Spinal cord (tissue), 10 donors: ENCODE measurements around the gene NT5E. TPM values are rescaled to one million over a fixed set of nuclear protein-coding genes. Genes with fewer than 3 reads are reported as not detected.

ENCODE experiments used
- DNase-seq, 6 donors: peaks; one replicate each; pipeline versions ENCODE4 v3.0.0 to v3.0.0-alpha.2; 2013 to 2015; ENCODE audit warnings: low spot score in 6 of 6, low read depth in 4 of 6
- H3K27ac ChIP-seq: one replicate; pipeline ENCODE4 v1.5.1; 2013; ENCODE audit warnings: low read depth, low read length, control low read depth
- H3K27me3 ChIP-seq: one replicate; pipeline ENCODE4 v1.6.1; 2013; ENCODE audit warnings: low read length; ENCODE audit not compliant: control insufficient read depth, insufficient read depth
- H3K36me3 ChIP-seq: one replicate; pipeline ENCODE4 v1.6.1; 2013; ENCODE audit warnings: low read length; ENCODE audit not compliant: control insufficient read depth, insufficient read depth
- H3K4me1 ChIP-seq: one replicate; pipeline ENCODE4 v1.6.1; 2013; ENCODE audit warnings: low read length; ENCODE audit not compliant: control insufficient read depth, insufficient read depth
- H3K4me3 ChIP-seq: one replicate; pipeline ENCODE4 v1.5.1; 2013; ENCODE audit warnings: low read depth, low read length, control low read depth
- H3K9me3 ChIP-seq: one replicate; pipeline ENCODE4 v1.6.1; 2013; ENCODE audit warnings: low read length; ENCODE audit not compliant: control insufficient read depth, insufficient read depth
- WGBS: methylation state at CpG from one replicate; pipeline ENCODE4 v1.1.5; 2013; ENCODE audit warnings: missing lambda C conversion rate; ENCODE audit not compliant: insufficient coverage; 5-methylcytosine and 5-hydroxymethylcytosine counted together
- polyA plus RNA-seq, 2 donors: library from polyadenylated mRNA; unstranded; fragments of 120-200 nt; gene quantifications; one replicate each; pipeline ENCODE4 v1.2.1, GENCODE V29; 2013; ENCODE audit not compliant: insufficient read length in 2 of 2
- total RNA-seq, 2 donors: library from RNA; depleted of rRNA in 1 of 2; stranded (reverse); fragments of 120-200 nt in 1 of 2; fragments of >200 nt in 1 of 2; gene quantifications; one replicate each; pipeline versions ENCODE4 v1.2.3 to v1.2.4, GENCODE V29; 2013 to 2014
- donor health status: healthy.

The NT5E gene
- total and polyA plus RNA-seq, 4 donors, result 13.0 to 18.8 (median 16.7) TPM

DNA sequence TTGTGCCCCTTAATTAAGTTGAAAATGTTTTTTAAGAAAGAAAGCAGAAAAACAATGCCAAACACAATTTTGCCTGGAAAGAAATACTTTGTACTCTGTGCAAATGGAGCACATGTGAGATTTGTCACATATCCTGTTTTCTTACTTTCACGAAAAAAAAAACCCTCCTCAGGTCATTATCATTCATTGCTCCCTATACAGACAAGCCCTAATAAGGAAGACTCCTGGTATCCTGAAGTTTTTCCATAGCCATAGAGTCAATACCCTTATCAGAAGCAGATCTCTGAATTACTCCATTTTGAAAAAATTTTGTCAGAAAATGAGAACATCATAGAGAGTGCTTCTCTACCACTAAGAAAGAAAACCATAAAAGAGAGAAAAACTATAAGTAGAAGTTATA, 14.0 kb upstream of the NT5E start:
- no peak overlapping the region for H3K4me3 ChIP-seq
- H3K27me3 ChIP-seq, result no peaks in the 10 kb centered on the region
- H3K27ac ChIP-seq, result no peak overlapping the region
- no peaks in the 10 kb centered on the region for H3K9me3 ChIP-seq
- no CpG with 5 or more reads among the region's 1 CpG for WGBS
- no peaks in the 10 kb centered on the region for H3K36me3 ChIP-seq
- DNase-seq, result no peak
- H3K4me1 ChIP-seq, result no peaks in the 10 kb centered on the region

DNA sequence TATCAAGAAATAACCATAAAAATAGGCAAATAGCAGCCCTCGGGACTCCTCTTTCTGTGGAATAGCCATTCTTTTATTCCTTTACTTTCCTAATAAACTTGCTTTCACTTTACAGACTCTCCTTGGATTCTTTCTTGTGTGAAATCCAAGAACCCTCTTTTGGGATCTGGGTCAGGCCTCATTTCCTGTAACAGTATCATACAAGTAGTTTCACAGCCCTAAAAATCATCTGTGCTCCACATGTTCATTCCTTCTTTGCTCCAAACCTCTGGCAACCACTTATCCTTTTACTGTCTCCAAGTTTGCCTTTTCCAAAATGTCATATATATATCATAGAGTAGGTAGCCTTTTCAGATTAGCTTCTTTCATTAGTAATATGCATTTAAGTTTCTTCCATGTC, 13.5 kb upstream of the NT5E start:
- Histone ChIP-seq H3K36me3 (no peaks in the 10 kb centered on the region), H3K27me3 (no peaks in the 10 kb centered on the region), H3K4me1 (no peaks in the 10 kb centered on the region), H3K9me3 (no peaks in the 10 kb centered on the region), H3K4me3 (no peak overlapping the region), H3K27ac (no peak overlapping the region)
- no peak for DNase-seq
- no CpG with 5 or more reads among the region's 1 CpG for WGBS

DNA sequence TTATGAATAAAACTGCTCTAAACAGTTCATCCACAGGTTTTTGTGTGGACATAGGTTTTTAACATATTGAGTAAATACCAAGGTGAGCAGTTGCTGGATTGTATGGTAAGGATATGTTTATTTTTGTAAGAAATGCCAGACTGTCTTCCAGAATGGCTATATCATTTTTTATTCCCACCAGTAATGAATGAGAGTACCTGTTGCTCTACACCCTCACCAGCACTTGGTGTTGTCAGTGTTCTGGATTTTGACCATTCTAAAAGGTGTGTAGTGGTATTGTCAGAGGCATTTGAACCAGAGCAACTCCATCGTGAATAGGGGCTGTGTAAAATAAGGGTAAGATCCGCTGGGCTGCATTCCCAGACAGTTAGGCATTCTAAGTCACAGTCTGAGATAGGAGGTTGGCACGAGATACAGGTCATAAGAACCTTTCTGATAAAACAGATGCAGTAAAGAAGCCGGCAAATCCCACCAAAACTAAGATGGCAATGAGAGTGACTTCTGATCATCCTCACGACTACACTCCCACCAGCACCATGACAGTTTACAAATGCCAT, 12.9 kb upstream of the NT5E start:
- H3K27me3 ChIP-seq, result no peaks in the 10 kb centered on the region
- WGBS, result 83% methylated on average over 5 of the region's 5 CpGs
- no peaks in the 10 kb centered on the region for H3K9me3 ChIP-seq
- H3K4me3 ChIP-seq, result no peak overlapping the region
- no peak for DNase-seq
- no peaks in the 10 kb centered on the region for H3K36me3 ChIP-seq
- H3K4me1 ChIP-seq, result no peaks in the 10 kb centered on the region
- no peak overlapping the region for H3K27ac ChIP-seq

DNA sequence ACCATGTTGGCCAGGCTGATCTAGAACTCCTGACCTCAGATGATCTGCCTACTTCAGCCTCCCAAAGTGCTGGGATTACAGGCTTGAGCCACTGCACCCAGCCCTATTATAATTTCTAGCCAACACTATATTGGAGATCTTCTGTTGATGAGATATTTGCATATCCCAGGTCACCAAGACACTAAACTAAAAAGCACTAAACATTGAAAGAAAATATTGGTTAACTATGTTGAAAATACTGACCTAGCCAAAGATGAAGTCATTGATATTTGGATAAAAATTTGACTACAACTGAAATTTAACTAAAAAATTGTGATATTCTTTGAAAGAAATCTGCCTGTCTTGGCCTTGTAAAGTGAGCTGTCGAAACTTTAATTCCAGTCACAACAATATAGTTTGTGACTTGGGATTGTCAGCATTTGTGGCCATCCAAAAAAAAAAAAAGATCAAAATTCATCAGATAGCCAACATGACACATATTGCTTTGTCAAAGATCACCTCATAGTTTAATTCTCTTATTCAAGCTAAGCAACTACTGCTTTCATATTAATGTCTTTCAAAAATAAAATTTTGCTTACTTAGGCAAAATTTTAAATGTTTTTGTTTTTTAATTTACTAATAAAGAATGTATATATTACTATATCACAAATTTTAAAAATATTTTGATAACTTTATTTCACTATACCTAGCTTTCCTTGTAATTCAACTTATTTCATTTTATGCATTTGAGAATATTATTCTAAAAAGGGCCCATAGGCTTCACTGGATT, 6.3 kb upstream of the NT5E start:
- no peak for DNase-seq
- Histone ChIP-seq H3K4me3 (no peak overlapping the region), H3K9me3 (no peaks in the 10 kb centered on the region), H3K36me3 (no peaks in the 10 kb centered on the region), H3K4me1 (no peaks in the 10 kb centered on the region), H3K27ac (no peak overlapping the region), H3K27me3 (peaks cover 8% of the 10 kb centered on the region)
- no CpG with 5 or more reads among the region's 1 CpG for WGBS

DNA sequence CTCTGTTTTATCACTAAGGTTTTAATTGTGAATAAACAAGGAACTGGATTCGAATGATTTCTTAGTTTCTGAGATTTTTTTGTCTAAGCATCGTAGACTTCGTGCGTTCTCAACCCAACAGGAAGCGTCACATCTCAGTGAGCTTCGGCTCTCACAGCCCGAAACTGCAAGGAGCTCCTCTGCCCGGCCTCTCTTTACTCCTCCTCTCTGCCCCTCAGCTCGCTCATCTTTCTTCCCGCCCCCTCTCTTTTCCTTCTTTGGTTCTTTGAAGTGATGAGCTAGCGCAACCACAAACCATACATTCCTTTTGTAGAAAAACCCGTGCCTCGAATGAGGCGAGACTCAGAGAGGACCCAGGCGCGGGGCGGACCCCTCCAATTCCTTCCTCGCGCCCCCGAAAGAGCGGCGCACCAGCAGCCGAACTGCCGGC, 480 bp upstream of the NT5E start:
- under 1% methylated on average over 24 of the region's 24 CpGs for WGBS
- peak; percentile 10 to 80 (median 33) for DNase-seq
- Histone ChIP-seq H3K27me3 (peaks cover 38% of the 10 kb centered on the region), H3K36me3 (no peaks in the 10 kb centered on the region), H3K27ac (peak overlapping the region; percentile 36), H3K4me3 (peak overlapping the region; percentile 41), H3K4me1 (peaks cover 14% of the 10 kb centered on the region), H3K9me3 (no peaks in the 10 kb centered on the region)

DNA sequence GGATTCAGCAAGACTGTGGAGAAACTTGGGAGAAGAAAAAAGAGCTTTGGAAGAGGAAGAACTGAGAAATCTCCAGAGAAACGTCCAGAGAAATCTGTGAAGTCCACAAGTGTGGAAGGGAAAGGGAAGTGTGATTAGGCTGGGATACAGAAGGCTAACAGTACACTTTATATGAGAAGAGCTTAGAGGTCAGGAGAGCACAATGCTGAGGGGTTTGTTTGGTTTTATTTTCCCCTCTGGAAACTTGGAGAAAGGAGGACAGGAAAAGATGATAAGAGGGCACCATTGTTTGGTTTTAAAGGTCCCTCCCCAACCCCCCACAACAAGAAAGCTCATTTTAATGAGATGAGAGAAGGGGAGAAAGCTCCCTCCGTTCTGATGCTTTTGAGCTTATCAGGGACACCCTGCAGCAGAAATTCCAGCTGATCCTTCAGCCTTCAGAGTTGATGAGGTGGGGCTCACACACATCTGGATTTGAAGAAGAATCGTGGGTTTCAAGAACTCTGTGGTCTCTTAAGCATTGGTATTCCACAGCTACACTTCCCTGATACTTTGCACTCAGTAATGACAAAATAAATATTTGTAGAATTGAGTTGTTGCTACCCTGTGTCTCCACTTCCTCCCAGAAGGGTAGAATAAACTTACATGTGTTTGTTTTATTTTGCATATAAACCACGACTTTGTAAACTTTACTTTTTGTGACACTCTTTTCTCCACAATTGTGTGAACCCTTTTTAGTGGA, 1.9 kb downstream of the NT5E start:
- Histone ChIP-seq H3K4me3 (peak overlapping the region; percentile 41), H3K36me3 (no peaks in the 10 kb centered on the region), H3K9me3 (no peaks in the 10 kb centered on the region), H3K27ac (no peak overlapping the region), H3K27me3 (peaks cover 43% of the 10 kb centered on the region), H3K4me1 (peaks cover 14% of the 10 kb centered on the region)
- DNase-seq, result no peak
- whole genome bisulfite sequencing, result 50% methylated on average over 1 of the region's 4 CpGs

DNA sequence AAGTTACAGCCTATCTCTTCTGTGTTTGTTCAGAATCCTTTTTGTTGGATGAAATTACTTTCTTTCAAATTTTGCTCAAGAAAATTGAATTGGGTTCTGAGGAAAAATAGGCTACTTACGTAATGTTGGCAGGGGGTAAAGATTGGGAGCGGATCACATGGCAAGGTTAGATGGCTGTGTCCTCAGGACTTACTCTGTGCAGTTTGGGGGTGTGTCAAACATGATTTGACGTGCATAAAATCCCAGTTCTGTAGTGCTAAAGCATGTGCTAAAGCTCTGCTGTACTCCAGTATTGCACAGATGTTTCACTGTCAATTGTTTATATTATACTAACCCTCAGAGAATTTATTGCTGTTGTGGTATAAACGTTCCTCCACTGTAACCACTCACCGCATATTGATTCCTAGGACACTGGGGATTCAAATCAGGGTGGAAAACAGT, 2.6 kb downstream of the NT5E start:
- Histone ChIP-seq H3K27me3 (peaks cover 43% of the 10 kb centered on the region), H3K27ac (no peak overlapping the region), H3K4me1 (peaks cover 14% of the 10 kb centered on the region), H3K9me3 (no peaks in the 10 kb centered on the region), H3K36me3 (no peaks in the 10 kb centered on the region), H3K4me3 (no peak overlapping the region)
- DNase-seq, result no peak
- 72% methylated on average over 2 of the region's 5 CpGs for WGBS

DNA sequence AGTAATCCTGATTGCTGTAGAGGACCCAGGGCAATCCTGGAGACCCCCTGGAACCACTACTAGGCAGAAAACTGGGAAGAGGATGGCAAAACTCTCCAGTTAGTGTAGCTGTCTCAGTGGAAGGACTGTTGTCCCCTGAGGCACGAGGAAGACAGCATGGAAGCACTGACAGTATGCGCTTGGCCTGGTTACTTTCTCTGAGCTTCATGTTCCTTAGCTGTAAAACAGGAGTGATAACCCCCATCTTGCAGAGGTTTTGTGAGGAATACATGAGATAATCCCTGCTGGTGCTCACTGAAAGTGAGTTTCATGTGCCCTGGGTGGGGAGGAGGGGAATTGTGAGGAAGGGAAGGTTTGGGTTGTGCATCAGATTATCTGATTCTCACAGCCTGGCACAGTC, 3.2 kb downstream of the NT5E start:
- peaks cover 14% of the 10 kb centered on the region for H3K4me1 ChIP-seq
- no peak overlapping the region for H3K4me3 ChIP-seq
- peaks cover 38% of the 10 kb centered on the region for H3K27me3 ChIP-seq
- H3K9me3 ChIP-seq, result no peaks in the 10 kb centered on the region
- no peak overlapping the region for H3K27ac ChIP-seq
- no peak for DNase-seq
- WGBS, result no CpG with 5 or more reads among the region's 2 CpGs
- H3K36me3 ChIP-seq, result no peaks in the 10 kb centered on the region

DNA sequence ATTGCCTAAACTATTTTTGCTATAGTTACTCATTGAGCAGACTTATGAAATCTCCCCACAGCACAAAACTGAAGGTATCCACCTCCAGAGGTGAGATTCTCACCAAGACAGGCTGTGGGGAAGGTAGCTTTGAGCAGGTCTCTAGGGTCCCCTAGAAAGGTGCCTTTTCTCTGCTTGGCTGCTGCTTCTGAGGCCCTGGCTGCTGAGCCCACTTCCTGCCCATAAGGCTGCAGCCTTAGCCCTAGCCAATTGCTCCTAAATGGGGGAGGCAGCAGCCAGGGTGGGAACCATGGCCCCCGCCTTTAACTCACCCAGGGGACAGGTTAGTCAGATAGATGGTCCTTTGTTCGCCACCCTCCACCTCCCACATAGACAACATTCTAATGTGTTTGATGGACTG, 3.6 kb downstream of the NT5E start:
- peaks cover 14% of the 10 kb centered on the region for H3K4me1 ChIP-seq
- H3K27me3 ChIP-seq, result peaks cover 35% of the 10 kb centered on the region
- no peak for DNase-seq
- no peaks in the 10 kb centered on the region for H3K9me3 ChIP-seq
- WGBS, result no CpG with 5 or more reads among the region's 2 CpGs
- H3K4me3 ChIP-seq, result no peak overlapping the region
- H3K36me3 ChIP-seq, result no peaks in the 10 kb centered on the region
- no peak overlapping the region for H3K27ac ChIP-seq
